GM21390 (cell line): Measurements from ENCODE around the gene RGS21.
"Not testable (repeated sequence)": the region's sequence is repeated elsewhere in the genome, so short reads cannot be mapped to it uniquely, and the experiment has no call there.

Experiments used
- ATAC-seq: cut with Tn5 transposase; IDR thresholded peaks from one replicate; pipeline ENCODE4 v1.9.1; 2021; ENCODE audit not compliant: unreplicated experiment

RGS21 gene

GRCh38 chr1:192316942-192317450, at the start of gene RGS21:
RGS21 (plus strand) TSS chr1:192316992; CDS start chr1:192343037, 26,045 bp downstream.
- no peak for ATAC-seq

- ATAC-seq: no peak
These were observed 48.2 kb upstream of the RGS21 start for GRCh38 chr1:192268468-192269052.

- ATAC-seq: no peak
These were observed 46.4 kb upstream of the RGS21 start for GRCh38 chr1:192270398-192270797.

- ATAC-seq: no peak
These were observed 44.1 kb upstream of the RGS21 start for GRCh38 chr1:192272732-192273131.

- ATAC-seq: no peak
These were observed 42.2 kb upstream of the RGS21 start for GRCh38 chr1:192274588-192274987.

- no peak for ATAC-seq
These were observed 39.2 kb upstream of the RGS21 start for GRCh38 chr1:192277635-192278034.

GRCh38 chr1:192284927-192285326, 31.9 kb upstream of the RGS21 start:
- ATAC-seq: no peak

GRCh38 chr1:192303029-192303428, 13.8 kb upstream of the RGS21 start:
- no peak for ATAC-seq

- ATAC-seq: not testable (repeated sequence)
These were observed 8.5 kb upstream of the RGS21 start for GRCh38 chr1:192308314-192308713.

GRCh38 chr1:192311281-192311680, 5.5 kb upstream of the RGS21 start:
- ATAC-seq: no peak

- ATAC-seq: no peak
These were observed 11.2 kb downstream of the RGS21 start for GRCh38 chr1:192327997-192328396.

GRCh38 chr1:192342842-192343241, 26.1 kb downstream of the RGS21 start:
- ATAC-seq: no peak

- ATAC-seq: no peak
These were observed 26.6 kb downstream of the RGS21 start for GRCh38 chr1:192343344-192343743.

GRCh38 chr1:192349314-192349713, 32.5 kb downstream of the RGS21 start:
- no peak for ATAC-seq

GRCh38 chr1:192350356-192350755, 33.6 kb downstream of the RGS21 start:
- ATAC-seq: no peak

GRCh38 chr1:192351550-192351949, 34.8 kb downstream of the RGS21 start:
- ATAC-seq: no peak

- no peak for ATAC-seq
These were observed 41.1 kb downstream of the RGS21 start for GRCh38 chr1:192357924-192358323.

- no peak for ATAC-seq
These were observed 41.6 kb downstream of the RGS21 start for GRCh38 chr1:192358402-192358801.

GRCh38 chr1:192358822-192359221, 42.0 kb downstream of the RGS21 start:
- no peak for ATAC-seq

GRCh38 chr1:192363177-192363576, 46.4 kb downstream of the RGS21 start:
- ATAC-seq: no peak

- no peak for ATAC-seq
These were observed 50.6 kb downstream of the RGS21 start for GRCh38 chr1:192367436-192367835.

GRCh38 chr1:192375306-192375705, 58.5 kb downstream of the RGS21 start:
- ATAC-seq: no peak

GRCh38 chr1:192376374-192376773, 59.6 kb downstream of the RGS21 start:
- ATAC-seq: no peak
